Colonic mucosa (tissue), 4 donors: ENCODE results near the gene RAD51B. TPM values are rescaled to one million over a fixed set of nuclear protein-coding genes. Genes with fewer than 3 reads are reported as not detected.

Experiments used
- DNase-seq: peaks from one replicate; pipeline ENCODE4 v3.0.0-alpha.2; 2020
- H3K27ac ChIP-seq: fragments of 200-600 bp; one replicate; pipeline ENCODE4 v1.8.0; 2021
- H3K27me3 ChIP-seq: fragments of 200-600 bp; one replicate; pipeline ENCODE4 v1.8.0; 2021
- H3K36me3 ChIP-seq: fragments of 200-600 bp; one replicate; pipeline ENCODE4 v1.8.0; 2021
- H3K4me1 ChIP-seq: fragments of 200-600 bp; one replicate; pipeline ENCODE4 v1.8.0; 2021; ENCODE audit warnings: mild to moderate bottlenecking
- H3K4me3 ChIP-seq: fragments of 200-600 bp; one replicate; pipeline ENCODE4 v1.8.0; 2021
- H3K9ac ChIP-seq, 2 donors: one replicate each; pipeline ENCODE4 v1.7.0; 2013; ENCODE audit warnings: control low read depth in 2 of 2, low read depth in 2 of 2, low read length in 2 of 2
- H3K9me3 ChIP-seq: fragments of 200-600 bp; one replicate; pipeline ENCODE4 v1.8.0; 2021
- CTCF ChIP-seq: fragments of 200-600 bp; IDR thresholded peaks from one replicate; pipeline ENCODE4 v1.8.0; 2022; ENCODE audit warnings: antibody characterized with exemption, mild to moderate bottlenecking
- intact Hi-C: fragments of 100-400 bp; cut with DNase I; formaldehyde crosslinking; loops from one replicate; pipeline ENCODE4 v1.14.1; 2022
- total RNA-seq, 2 donors: library from RNA; stranded (reverse); fragmentation: NEBNext Ultra II Directional in 1 of 2; extraction: Animal tissue kit (Norgen Biotek cat#: 25700) in 1 of 2; gene quantifications; one replicate each; pipeline ENCODE4 v1.2.1, GENCODE V29; 2021
- donor health status: healthy.
- donor health status: DM: no; HTN: no; CAD: no.
- donor health status: DM: no; HTN: no; CAD: no.

Gene RAD51B
- total RNA-seq, 2 donors from 2014 or later, result 12.7 to 22.0 TPM

- Histone ChIP-seq H3K27ac (peak overlapping the region; percentile 59), H3K4me1 (no peaks in the 10 kb centered on the region), H3K36me3 (no peaks in the 10 kb centered on the region), H3K9ac (no peak overlapping the region), H3K27me3 (no peaks in the 10 kb centered on the region), H3K9me3 (no peaks in the 10 kb centered on the region), H3K4me3 (no peak overlapping the region)
- no peak for TF ChIP-seq CTCF
- DNase-seq, result no peak
- intact Hi-C loops, result no loop called here
These were observed 348.0 kb downstream of the RAD51B start for GRCh38 chr14:68167383-68168087.

GRCh38 chr14:68168460-68169109 lies 349.0 kb downstream of the RAD51B start:
- Histone ChIP-seq H3K9me3 (no peaks in the 10 kb centered on the region), H3K4me1 (peaks cover 6% of the 10 kb centered on the region), H3K27me3 (no peaks in the 10 kb centered on the region), H3K4me3 (no peak overlapping the region), H3K27ac (peak overlapping the region; percentile 59), H3K9ac (peak overlapping the region in 1 of 2 donors; percentile 1), H3K36me3 (no peaks in the 10 kb centered on the region)
- DNase-seq, result no peak
- no peak for TF ChIP-seq CTCF
- intact Hi-C loops, result no loop called here

- Histone ChIP-seq H3K9me3 (no peaks in the 10 kb centered on the region), H3K4me3 (no peak overlapping the region), H3K9ac (peak overlapping the region in 1 of 2 donors; percentile 61), H3K36me3 (no peaks in the 10 kb centered on the region), H3K27me3 (no peaks in the 10 kb centered on the region), H3K27ac (peak overlapping the region; percentile 78), H3K4me1 (peaks cover 6% of the 10 kb centered on the region)
- no peak for TF ChIP-seq CTCF
- intact Hi-C loops, result no loop called here
- DNase-seq, result no peak
These were observed 352.6 kb downstream of the RAD51B start for GRCh38 chr14:68172216-68172615.

GRCh38 chr14:68172627-68173026 lies 353.0 kb downstream of the RAD51B start:
- DNase-seq, result no peak
- H3K9me3 ChIP-seq, result no peaks in the 10 kb centered on the region
- H3K4me3 ChIP-seq, result no peak overlapping the region
- intact Hi-C loops, result no loop called here
- TF ChIP-seq CTCF, result no peak
- peaks cover 6% of the 10 kb centered on the region for H3K4me1 ChIP-seq
- H3K27ac ChIP-seq, result peak overlapping the region; percentile 78
- no peaks in the 10 kb centered on the region for H3K27me3 ChIP-seq
- peak overlapping the region in 1 of 2 donors; percentile 61 for H3K9ac ChIP-seq
- no peaks in the 10 kb centered on the region for H3K36me3 ChIP-seq

GRCh38 chr14:68173227-68173972 lies 353.8 kb downstream of the RAD51B start:
- Histone ChIP-seq H3K36me3 (no peaks in the 10 kb centered on the region), H3K4me3 (no peak overlapping the region), H3K9ac (no peak overlapping the region), H3K27ac (peak overlapping the region; percentile 78), H3K4me1 (peaks cover 6% of the 10 kb centered on the region), H3K9me3 (no peaks in the 10 kb centered on the region), H3K27me3 (no peaks in the 10 kb centered on the region)
- TF ChIP-seq CTCF, result no peak
- DNase-seq, result no peak
- intact Hi-C loops, result no loop called here
